Breast epithelium (tissue), 4 donors: ENCODE results near the gene PCSK2. TPM values are rescaled to one million over a fixed set of nuclear protein-coding genes. Genes with fewer than 3 reads are reported as not detected.

Experiments used
- DNase-seq, 2 donors: peaks; one replicate each; pipeline ENCODE4 v3.0.0-alpha.2; 2019; ENCODE audit warnings: low spot score in 2 of 2
- H3K27ac ChIP-seq, 2 donors: fragments of 200-600 bp; sonication (generic) in 1 of 2; one replicate each; pipeline ENCODE4 v1.5.1; 2016 to 2019; ENCODE audit warnings: mild to moderate bottlenecking in 1 of 2
- H3K27me3 ChIP-seq, 2 donors: fragments of 200-600 bp; sonication (generic) in 1 of 2; one replicate each; pipeline versions ENCODE4 v1.5.1 to v1.6.0; 2017 to 2019; ENCODE audit warnings: control low read depth in 1 of 2, mild to moderate bottlenecking in 1 of 2
- H3K36me3 ChIP-seq: fragments of 200-600 bp; one replicate; pipeline ENCODE4 v1.5.1; 2019
- H3K4me1 ChIP-seq, 2 donors: fragments of 200-600 bp; sonication (generic); one replicate each; pipeline ENCODE4 v1.5.1; 2016 to 2019; ENCODE audit warnings: control low read depth in 1 of 2
- H3K4me3 ChIP-seq, 3 donors: fragments of 200-600 bp; sonication (generic); 1 replicate in 2 of 3; 2 replicates in 1 of 3; pipeline ENCODE4 v1.5.1; 2016 to 2019; ENCODE audit warnings: mild to moderate bottlenecking in 3 of 3, moderate library complexity in 2 of 3
- H3K9me3 ChIP-seq, 2 donors: fragments of 200-600 bp; sonication (generic) in 1 of 2; one replicate each; pipeline ENCODE4 v1.5.1; 2016 to 2019; ENCODE audit warnings: control low read depth in 1 of 2
- CTCF ChIP-seq, 3 donors: fragments of 450-650 bp; IDR thresholded peaks; one replicate each; pipeline ENCODE4 v1.5.1; 2016 to 2017; ENCODE audit warnings: antibody characterized with exemption in 3 of 3, mild to moderate bottlenecking in 3 of 3, moderate library complexity in 3 of 3
- POLR2A ChIP-seq: fragments of 450-650 bp; IDR thresholded peaks from one replicate; pipeline ENCODE4 v1.6.1; 2016; ENCODE audit warnings: antibody characterized with exemption, mild to moderate bottlenecking, moderate library complexity
- POLR2AphosphoS5 ChIP-seq, 3 donors: sonication (generic); formaldehyde crosslinking; IDR thresholded peaks; one replicate each; pipeline ENCODE4 v1.6.1; 2017; ENCODE audit warnings: antibody characterized with exemption in 3 of 3
- intact Hi-C: fragments of 100-400 bp; cut with DNase I; formaldehyde crosslinking; loops from one replicate; pipeline ENCODE4 v1.15.1; 2023; ENCODE audit warnings: low total_unique reads
- total RNA-seq, 3 donors: library from RNA; depleted of rRNA; stranded (reverse); fragments of >200 nt; gene quantifications; one replicate each; pipeline ENCODE4 v1.1.0, GENCODE V29; 2016

Gene PCSK2
- total RNA-seq, 3 donors from 2014 or later: 0.16 TPM; not detected in 2

GRCh38 chr20:17519606-17520285 is 292.9 kb downstream of the PCSK2 start:
- H3K27ac ChIP-seq: no peak overlapping the region
- no peaks in the 10 kb centered on the region for H3K9me3 ChIP-seq
- intact Hi-C loops: no loop called here
- TF ChIP-seq CTCF (IDR thresholded peaks at IDR 0.05) (no peak), POLR2A (no peak), POLR2AphosphoS5 (IDR thresholded peaks at IDR 0.05) (no peak)
- no peaks in the 10 kb centered on the region for H3K27me3 ChIP-seq
- H3K4me3 ChIP-seq: no peak overlapping the region
- no peaks in the 10 kb centered on the region for H3K4me1 ChIP-seq
- no peaks in the 10 kb centered on the region for H3K36me3 ChIP-seq
- no peak for DNase-seq

DNA sequence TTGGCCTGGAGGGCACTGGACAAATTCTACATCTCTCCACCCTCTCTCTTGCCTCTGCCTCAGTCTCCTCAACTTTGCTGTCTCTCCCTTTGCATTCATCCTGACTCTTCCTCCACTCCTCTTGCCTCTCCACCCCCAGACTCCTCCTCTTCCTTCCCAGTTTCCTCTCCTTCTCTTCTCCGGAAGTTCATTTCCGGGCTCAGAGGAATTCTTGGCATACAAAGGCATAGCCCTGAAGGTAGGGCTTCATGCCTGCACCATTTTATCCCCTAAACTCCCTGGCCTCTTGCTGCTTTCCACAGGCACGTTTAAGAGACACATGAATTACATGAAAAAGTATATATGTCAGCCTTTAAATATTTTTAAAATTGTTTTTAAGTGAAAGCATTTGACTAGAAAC is 293.7 kb downstream of the PCSK2 start:
- intact Hi-C loops: no loop called here
- no peak for DNase-seq
- H3K4me1 ChIP-seq: no peaks in the 10 kb centered on the region
- H3K4me3 ChIP-seq: no peak overlapping the region
- H3K36me3 ChIP-seq: no peaks in the 10 kb centered on the region
- no peak overlapping the region for H3K27ac ChIP-seq
- TF ChIP-seq CTCF (IDR thresholded peaks at IDR 0.05): no peak
- no peak for TF ChIP-seq POLR2A
- no peak for TF ChIP-seq POLR2AphosphoS5 (IDR thresholded peaks at IDR 0.05)
- H3K27me3 ChIP-seq: no peaks in the 10 kb centered on the region
- no peaks in the 10 kb centered on the region for H3K9me3 ChIP-seq

DNA sequence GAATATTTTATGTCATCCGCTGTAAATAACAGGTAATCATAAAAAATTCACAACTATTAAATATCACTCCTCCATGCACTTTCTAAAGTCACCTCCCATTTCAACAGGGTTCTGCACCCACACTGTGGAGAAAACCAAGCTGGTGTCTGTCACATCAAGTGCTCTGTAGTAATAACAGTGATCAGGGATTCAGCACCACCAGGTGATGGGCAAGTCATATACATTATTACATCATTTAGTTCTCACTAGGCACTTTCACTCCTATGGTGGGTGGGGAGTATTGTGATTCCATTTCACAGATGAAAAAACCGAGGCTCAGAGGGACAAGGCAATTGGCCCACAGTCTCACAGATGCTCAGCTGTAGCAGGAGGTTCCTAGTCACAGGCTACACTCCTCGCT is 295.7 kb downstream of the PCSK2 start:
- Histone ChIP-seq H3K4me1 (no peaks in the 10 kb centered on the region), H3K27ac (no peak overlapping the region), H3K4me3 (no peak overlapping the region), H3K36me3 (no peaks in the 10 kb centered on the region), H3K9me3 (no peaks in the 10 kb centered on the region), H3K27me3 (no peaks in the 10 kb centered on the region)
- intact Hi-C loops: no loop called here
- TF ChIP-seq CTCF (IDR thresholded peaks at IDR 0.05): no peak
- TF ChIP-seq POLR2AphosphoS5 (IDR thresholded peaks at IDR 0.05): no peak
- no peak for TF ChIP-seq POLR2A
- no peak for DNase-seq

DNA sequence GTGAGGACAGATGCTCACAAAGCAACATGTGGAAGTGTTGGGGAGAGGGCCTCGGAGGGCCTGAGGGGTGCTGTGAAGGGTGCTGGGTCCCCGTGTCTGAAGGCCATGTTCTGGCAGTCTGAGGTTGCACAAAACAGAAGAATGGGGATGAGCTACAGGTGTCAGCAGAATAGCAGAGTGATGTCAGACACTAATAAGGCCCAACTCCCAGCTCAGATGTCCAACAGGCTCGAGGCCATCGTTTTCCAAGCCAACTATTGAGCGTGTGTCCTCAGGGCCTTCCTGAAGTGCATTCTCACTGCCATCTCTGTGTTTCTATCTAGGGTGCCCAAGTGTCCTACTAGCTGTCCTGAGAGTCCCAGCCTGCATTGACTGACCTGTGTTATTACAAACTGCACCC is 296.5 kb downstream of the PCSK2 start:
- no peak overlapping the region for H3K27ac ChIP-seq
- H3K4me1 ChIP-seq: no peaks in the 10 kb centered on the region
- no peaks in the 10 kb centered on the region for H3K36me3 ChIP-seq
- TF ChIP-seq POLR2A (no peak), POLR2AphosphoS5 (IDR thresholded peaks at IDR 0.05) (no peak), CTCF (IDR thresholded peaks at IDR 0.05) (no peak)
- intact Hi-C loops: no loop called here
- H3K4me3 ChIP-seq: no peak overlapping the region
- DNase-seq: no peak
- H3K9me3 ChIP-seq: no peaks in the 10 kb centered on the region
- H3K27me3 ChIP-seq: no peaks in the 10 kb centered on the region

DNA sequence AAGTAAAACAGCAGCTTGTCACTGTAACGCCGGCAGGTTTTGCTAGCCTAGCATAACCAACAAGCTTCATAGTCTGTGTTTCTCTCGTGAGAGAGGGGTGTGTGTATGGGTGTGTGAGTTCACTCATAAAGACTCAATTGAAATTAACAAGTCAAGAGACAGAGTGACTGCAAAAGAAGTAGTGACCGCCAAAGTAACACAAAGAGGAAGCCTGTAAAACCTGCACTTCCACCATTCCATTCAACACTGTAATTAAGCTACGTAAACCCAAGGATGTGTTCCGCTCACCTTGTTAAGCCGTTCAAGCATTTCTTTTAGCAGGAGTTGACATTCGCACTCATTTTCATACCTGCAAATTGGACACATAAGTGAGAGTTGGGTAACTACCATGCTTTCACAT is 297.7 kb downstream of the PCSK2 start:
- Histone ChIP-seq H3K4me1 (no peaks in the 10 kb centered on the region), H3K4me3 (no peak overlapping the region), H3K9me3 (no peaks in the 10 kb centered on the region), H3K36me3 (no peaks in the 10 kb centered on the region), H3K27ac (no peak overlapping the region), H3K27me3 (no peaks in the 10 kb centered on the region)
- intact Hi-C loops: no loop called here
- DNase-seq: no peak
- no peak for TF ChIP-seq POLR2AphosphoS5 (IDR thresholded peaks at IDR 0.05)
- TF ChIP-seq CTCF (IDR thresholded peaks at IDR 0.05): no peak
- no peak for TF ChIP-seq POLR2A
